ENCODE measurements around the gene INTS2.
"Not testable (repeated sequence)": the region's sequence is repeated elsewhere in the genome, so short reads cannot be mapped to it uniquely, and the experiment has no call there.

INTS2 gene

GRCh38 chr17:61887733-61888132 is 40.0 kb downstream of the INTS2 start:
- DNase-seq (ENCODE audit: low spot score), result not testable (repeated sequence)

DNA sequence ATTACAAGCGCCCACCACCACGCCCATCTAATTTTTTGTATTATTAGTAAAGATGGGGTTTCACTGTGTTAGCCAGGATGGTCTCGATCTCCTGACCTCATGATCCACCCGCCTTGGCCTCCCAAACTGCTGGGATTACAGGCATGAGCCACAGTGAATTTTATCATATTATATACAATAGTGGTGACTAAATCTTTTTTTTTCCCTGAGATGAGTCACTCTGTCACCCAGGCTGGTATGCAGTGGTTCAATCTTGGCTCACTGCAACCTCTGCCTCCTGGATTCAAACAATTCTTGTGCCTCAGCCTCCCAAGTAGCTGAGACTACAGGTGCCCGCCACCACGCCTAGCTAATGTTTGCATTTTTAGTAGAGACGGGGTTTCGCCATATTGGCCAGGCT is 41.9 kb downstream of the INTS2 start:
- not testable (repeated sequence) for DNase-seq (ENCODE audit: low spot score)

DNA sequence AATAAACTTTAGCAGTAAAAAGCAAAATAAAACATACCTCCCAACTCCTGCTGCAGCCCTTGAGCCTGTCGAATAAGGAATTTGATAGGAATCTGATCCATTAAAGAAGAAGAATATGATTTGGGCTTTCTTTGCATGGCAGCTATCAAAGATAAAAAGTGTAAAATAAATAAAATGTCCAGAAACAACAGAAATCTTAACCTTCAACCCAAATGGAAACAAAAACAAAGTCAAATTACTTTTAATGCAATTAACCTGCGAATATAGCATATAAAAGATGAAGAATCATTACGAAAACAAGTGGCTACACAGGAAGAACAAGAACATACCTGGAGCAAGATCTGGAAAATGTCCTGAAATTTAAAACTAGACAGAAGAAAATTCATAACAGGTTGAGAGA is 42.9 kb downstream of the INTS2 start:
- no peak for DNase-seq (ENCODE audit: low spot score)

GRCh38 chr17:61880589-61881102 is 47.1 kb downstream of the INTS2 start:
- DNase-seq (ENCODE audit: low spot score), result no peak

DNA sequence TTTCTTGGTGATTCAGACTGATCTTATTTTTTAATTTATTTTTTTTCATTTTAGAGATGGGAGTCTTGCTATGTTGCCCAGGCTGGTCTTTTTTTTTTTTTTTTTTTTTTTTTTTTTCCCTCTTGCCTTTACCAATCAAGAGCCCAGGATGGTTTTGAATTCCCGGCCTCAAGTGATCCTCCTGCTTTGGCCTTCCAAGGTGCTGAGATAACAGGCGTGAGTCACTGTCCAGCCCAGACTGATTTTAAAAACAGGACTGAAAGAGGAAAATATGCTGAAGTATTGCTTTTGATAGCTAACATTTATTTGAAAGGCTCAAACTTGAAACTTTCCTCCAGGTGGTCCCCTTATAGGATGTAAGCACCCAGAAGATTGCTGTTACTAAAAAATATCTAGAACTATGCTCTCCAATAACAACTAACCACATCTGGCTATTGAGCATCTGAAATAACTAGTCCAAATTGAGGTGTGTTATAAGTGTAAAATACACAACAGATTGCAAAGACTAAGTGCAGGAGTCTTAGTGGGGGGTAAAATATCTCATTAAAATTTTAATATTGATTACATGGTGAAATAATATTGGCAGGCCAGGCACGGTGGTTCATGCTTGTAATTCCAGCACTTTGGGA is 48.7 kb downstream of the INTS2 start:
- no peak for DNase-seq (ENCODE audit: low spot score)

DNA sequence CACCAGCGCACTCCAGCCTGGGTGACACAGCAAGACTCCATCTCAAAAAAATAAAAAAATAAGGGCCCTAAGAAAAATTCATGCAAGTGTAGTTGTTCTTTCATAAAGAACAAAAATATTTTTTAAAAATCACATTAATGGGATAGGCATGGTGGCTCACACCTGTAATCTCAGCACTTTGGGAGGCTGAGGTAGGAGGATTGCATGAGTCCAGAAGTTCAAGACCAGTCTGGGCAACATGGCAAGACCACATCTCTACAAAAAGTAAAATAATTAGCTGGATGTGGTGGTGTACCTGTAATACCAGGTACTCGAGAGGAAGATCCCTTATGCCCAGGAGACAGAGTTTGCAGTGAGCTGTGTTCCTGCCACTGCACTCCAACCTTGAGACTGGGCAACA is 49.3 kb downstream of the INTS2 start:
- no peak for DNase-seq (ENCODE audit: low spot score)

GRCh38 chr17:61877837-61878236 is 49.9 kb downstream of the INTS2 start:
- no peak for DNase-seq (ENCODE audit: low spot score)

GRCh38 chr17:61875804-61876203 is 52.0 kb downstream of the INTS2 start:
- DNase-seq (ENCODE audit: low spot score), result no peak

- no peak for DNase-seq (ENCODE audit: low spot score)
Measured at GRCh38 chr17:61875285-61875684, 52.5 kb downstream of the INTS2 start.

GRCh38 chr17:61874075-61874474 is 53.7 kb downstream of the INTS2 start:
- DNase-seq (ENCODE audit: low spot score), result no peak

DNA sequence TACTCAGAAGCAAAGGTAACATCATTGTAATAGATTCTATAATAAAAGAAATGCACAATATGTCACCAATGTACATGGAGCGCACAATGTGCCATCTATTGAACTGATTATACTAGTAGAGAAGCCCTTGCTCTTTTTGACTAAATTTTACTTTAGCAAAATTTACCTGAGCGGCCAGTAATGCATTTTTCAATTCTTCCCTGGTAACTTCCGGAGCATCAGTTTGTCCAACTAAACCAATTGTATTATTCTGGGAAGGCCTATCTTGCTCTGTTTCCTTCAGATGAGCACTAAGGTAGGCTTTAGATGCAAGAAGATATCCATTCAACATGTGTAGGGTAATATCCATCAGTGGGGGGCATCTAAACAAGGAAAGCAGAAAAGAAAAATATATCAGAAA is 55.7 kb downstream of the INTS2 start:
- no peak for DNase-seq (ENCODE audit: low spot score)

DNA sequence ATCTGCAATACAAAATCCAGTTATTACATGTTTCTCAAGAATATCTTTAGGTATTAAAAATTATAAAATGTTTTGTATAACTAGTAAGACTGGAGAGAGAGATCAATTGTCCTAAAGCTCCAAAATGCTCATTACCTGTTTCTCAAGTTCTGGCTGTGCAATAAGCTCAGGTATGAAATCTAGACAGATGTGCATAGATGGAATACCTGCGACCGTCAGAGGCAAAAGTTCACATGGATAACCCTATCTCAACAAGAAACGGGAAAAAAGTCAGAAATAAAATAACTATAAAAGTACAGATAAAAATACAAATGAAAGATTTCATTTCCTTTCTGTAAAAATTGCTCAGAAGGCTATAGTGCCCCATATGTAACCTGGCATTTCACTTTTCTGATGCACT is 58.6 kb downstream of the INTS2 start:
- no peak for DNase-seq (ENCODE audit: low spot score)

GRCh38 chr17:61868074-61868473 is 59.7 kb downstream of the INTS2 start:
- no peak for DNase-seq (ENCODE audit: low spot score)

DNA sequence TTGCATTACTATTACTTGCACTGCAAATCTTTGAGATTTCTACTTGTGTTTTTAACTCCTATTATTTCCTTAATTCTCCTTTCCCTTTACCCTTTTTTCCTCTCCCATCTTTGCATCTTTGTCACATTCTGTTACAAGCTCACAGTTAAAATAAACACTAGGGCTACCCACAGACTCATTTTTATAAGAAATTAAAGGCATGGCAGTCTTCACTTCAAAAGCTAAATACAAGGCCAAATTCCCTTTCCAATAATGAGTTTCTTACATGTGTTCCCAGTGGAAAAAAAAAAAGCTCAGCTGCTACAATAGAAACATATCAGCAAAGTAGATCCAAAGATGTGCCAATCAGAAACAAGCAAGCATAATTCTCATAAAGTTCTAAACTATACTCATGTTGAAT is 60.7 kb downstream of the INTS2 start:
- no peak for DNase-seq (ENCODE audit: low spot score)

GRCh38 chr17:61863801-61864126 is 64.0 kb downstream of the INTS2 start:
- no peak for DNase-seq (ENCODE audit: low spot score)

DNA sequence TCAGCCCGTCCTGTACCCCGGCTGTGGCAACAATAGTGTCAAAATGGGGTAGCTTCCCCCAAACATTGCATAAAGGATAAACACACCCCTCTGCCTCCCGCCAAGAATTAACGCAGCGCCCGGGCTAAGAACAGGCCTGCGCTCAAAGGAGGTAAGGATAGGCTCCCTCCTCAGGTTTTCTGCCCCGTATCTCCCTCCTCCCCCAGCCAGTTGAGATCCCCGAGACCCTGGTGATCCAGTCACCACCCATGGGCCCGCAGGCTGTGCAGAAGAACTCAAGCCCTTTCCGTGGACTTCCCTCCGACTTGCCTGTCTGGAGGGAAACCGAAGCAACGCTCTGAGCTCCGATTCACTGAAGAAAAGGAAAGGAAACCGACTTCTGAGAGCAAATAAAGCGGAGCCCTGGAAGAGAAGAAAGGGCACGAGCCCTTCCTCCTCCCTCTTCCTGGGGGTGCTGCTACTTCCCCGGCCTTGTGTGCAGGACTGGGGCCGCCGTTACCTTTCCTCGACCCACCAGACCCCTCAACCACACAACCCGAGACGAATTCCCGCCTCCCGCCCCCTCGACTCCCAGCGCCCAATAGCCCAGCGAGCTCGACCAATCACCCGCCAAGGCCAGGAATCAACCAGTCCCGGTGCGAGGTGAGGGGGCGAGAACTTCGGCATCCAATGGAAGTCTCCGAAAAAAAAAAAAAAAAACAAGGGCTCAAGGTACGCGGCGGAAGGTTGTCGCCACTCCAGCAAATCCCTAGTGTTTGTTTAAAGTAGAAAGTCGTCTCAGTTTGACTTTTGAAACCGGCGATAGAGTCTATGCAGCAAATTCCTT is 64.6 kb downstream of the INTS2 start, which contains the start of gene BRIP1:
Gene BRIP1, minus strand, starts transcription at position 554 of the 826 bp plus-strand sequence. CDS start 1,989 bp downstream, outside the sequence.
- DNase-seq (ENCODE audit: low spot score), result peak; percentile 83

- no peak for DNase-seq (ENCODE audit: low spot score)
Measured at GRCh38 chr17:61862105-61862574, 65.6 kb downstream of the INTS2 start.

GRCh38 chr17:61860397-61860796 is 67.4 kb downstream of the INTS2 start:
- not testable (repeated sequence) for DNase-seq (ENCODE audit: low spot score)

DNA sequence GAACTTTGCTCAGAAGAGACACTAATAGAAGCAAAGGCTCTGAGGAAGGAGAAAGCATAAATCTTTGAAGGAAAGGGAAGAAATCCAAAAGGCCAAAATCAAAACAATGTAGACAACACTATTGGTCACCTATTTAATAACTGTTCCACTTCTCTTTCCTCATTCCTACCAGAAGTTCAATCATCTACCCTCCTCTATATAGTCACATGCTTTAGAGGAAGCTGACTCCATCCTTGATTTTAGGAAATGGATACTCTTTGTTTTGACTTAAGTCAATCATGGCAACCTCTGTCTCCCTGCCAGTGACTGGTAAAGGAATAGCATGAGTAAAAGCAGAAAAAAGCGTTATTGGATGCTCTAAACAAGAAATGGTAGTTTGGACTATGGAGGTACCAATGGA is 71.7 kb downstream of the INTS2 start:
- no peak for DNase-seq (ENCODE audit: low spot score)

DNA sequence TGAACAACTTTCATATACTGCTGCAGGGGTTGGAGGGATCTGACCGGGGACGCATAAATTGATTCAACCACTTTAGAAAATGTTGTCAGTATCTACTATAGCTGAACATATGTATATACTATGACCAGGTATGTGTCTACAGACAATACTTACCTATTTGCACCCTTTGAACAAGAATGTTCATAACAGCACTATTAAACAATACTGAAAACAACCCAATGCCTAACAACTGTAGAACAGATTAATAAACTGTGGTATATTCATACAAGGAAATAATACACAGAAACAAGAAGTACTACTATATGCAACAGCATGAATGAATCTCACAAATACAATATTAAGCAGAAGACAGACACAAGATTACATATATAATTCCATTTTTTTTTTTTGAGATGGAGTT is 74.9 kb downstream of the INTS2 start:
- DNase-seq (ENCODE audit: low spot score), result no peak

- DNase-seq (ENCODE audit: low spot score), result no peak
Measured at GRCh38 chr17:61849674-61850073, 78.1 kb downstream of the INTS2 start.

GRCh38 chr17:61848896-61849295 is 78.9 kb downstream of the INTS2 start:
- no peak for DNase-seq (ENCODE audit: low spot score)

- no peak for DNase-seq (ENCODE audit: low spot score)
Measured at GRCh38 chr17:61848247-61848646, 79.5 kb downstream of the INTS2 start.

Data from hematopoietic multipotent progenitor cell treated with erythropoietin and hydrocortisone succinate and interleukin-3 and kit ligand, for 17 days (in vitro differentiated cells).